SK-N-SH (cell line): ENCODE data around the gene CHD5.

Source experiments
- CTCF ChIP-seq: fragments of 200-600 bp; sonication (generic); IDR thresholded peaks from 2 replicates; pipeline ENCODE4 v1.6.1; 2017; ENCODE audit warnings: antibody characterized with exemption, mild to moderate bottlenecking, moderate library complexity
- EP300 ChIP-seq, 2 experiments: IDR thresholded peaks; 2 replicates each; pipeline versions ENCODE4 v1.4.0 to v1.6.1; 2012; ENCODE audit warnings: borderline replicate concordance in 1 of 2, low read depth in 1 of 2, low read length in 1 of 2
- FOXJ3 ChIP-seq: sonication (generic); formaldehyde crosslinking; IDR thresholded peaks from 2 replicates; pipeline ENCODE4 v1.5.1; 2020; ENCODE audit warnings: mild to moderate bottlenecking, missing genetic modification reagents
- MAX ChIP-seq: IDR thresholded peaks from 2 replicates; pipeline ENCODE4 v1.4.0; 2012; ENCODE audit warnings: low read depth
- MXI1 ChIP-seq: IDR thresholded peaks from 2 replicates; pipeline ENCODE4 v1.6.1; 2012; ENCODE audit warnings: mild to moderate bottlenecking, low read depth, low read length, improper control_type of control experiment
- PBX3 ChIP-seq: IDR thresholded peaks from 2 replicates; pipeline ENCODE4; 2012
- POLR2AphosphoS5 ChIP-seq: IDR thresholded peaks from 2 replicates; pipeline ENCODE4 v1.6.1; 2012; ENCODE audit warnings: low read depth, low read length
- REST ChIP-seq: IDR thresholded peaks from 2 replicates; pipeline ENCODE4 v1.6.1; 2012; ENCODE audit warnings: mild to moderate bottlenecking, low read depth, low read length, moderate library complexity
- RFX5 ChIP-seq: IDR thresholded peaks from 2 replicates; pipeline ENCODE4 v1.6.1; 2012; ENCODE audit warnings: mild to moderate bottlenecking, improper control_type of control experiment, low read length
- TAF1 ChIP-seq: IDR thresholded peaks from 2 replicates; pipeline ENCODE4 v1.6.1; 2012; ENCODE audit warnings: low read depth, mild to moderate bottlenecking, low read length, moderate library complexity, borderline replicate concordance
- USF1 ChIP-seq: IDR thresholded peaks from 2 replicates; pipeline ENCODE4 v1.4.0; 2012; ENCODE audit warnings: low read depth, borderline replicate concordance
- USF2 ChIP-seq: fragments of 150-350 bp; IDR thresholded peaks from 2 replicates; pipeline ENCODE4 v1.6.1; 2017; ENCODE audit warnings: antibody characterized with exemption, low read length, low read depth, borderline replicate concordance
- YY1 ChIP-seq: IDR thresholded peaks from 2 replicates; pipeline ENCODE4 v1.4.0; 2012; ENCODE audit warnings: low read depth, mild to moderate bottlenecking

- no peak for TF ChIP-seq CTCF
- TF ChIP-seq MAX = no peak
- TF ChIP-seq YY1 = no peak
- no peak for TF ChIP-seq EP300 (IDR thresholded peaks at IDR 0.05; ENCODE audit: borderline replicate concordance in 1 of 2, low read depth in 1 of 2, low read length in 1 of 2)
- no peak for TF ChIP-seq TAF1
- no peak for TF ChIP-seq USF2
- no peak for TF ChIP-seq REST
- TF ChIP-seq POLR2AphosphoS5 = no peak
- TF ChIP-seq MXI1 = no peak
- TF ChIP-seq FOXJ3 = no peak
- TF ChIP-seq PBX3 = no peak
- TF ChIP-seq RFX5 = no peak
- TF ChIP-seq USF1 = no peak
Observed at GRCh38 chr1:6123083-6123482, 57.0 kb downstream of the CHD5 start.
